Heart right ventricle (tissue), 16 donors: Measurements from ENCODE around the gene ANO3. TPM values are rescaled to one million over a fixed set of nuclear protein-coding genes. Genes with fewer than 3 reads are reported as not detected.

Source experiments
- ATAC-seq, 8 donors: fragments of 200-7000 bp; cut with Tn5 transposase; one replicate each; pipeline ENCODE4 v1.9.1; 2020; ENCODE audit warnings: mild to moderate bottlenecking in 8 of 8, moderate library complexity in 8 of 8, moderate number of reproducible peaks in 1 of 8
- DNase-seq, 2 donors: peaks; one replicate each; pipeline ENCODE4 v3.0.0-alpha.2; 2020
- H3K27ac ChIP-seq, 10 donors: fragments of 200-600 bp; sonication (generic) in 2 of 10; one replicate each; pipeline versions ENCODE4 v1.5.0 to v1.8.0; 2020 to 2022; ENCODE audit warnings: mild to moderate bottlenecking in 3 of 10
- H3K27me3 ChIP-seq, 7 donors: fragments of 200-600 bp; one replicate each; pipeline ENCODE4 v1.8.0; 2021 to 2022; ENCODE audit warnings: mild to moderate bottlenecking in 2 of 7
- H3K36me3 ChIP-seq, 9 donors: fragments of 200-600 bp; sonication (generic) in 1 of 9; one replicate each; pipeline versions ENCODE4 v1.5.0 to v1.8.0; 2020 to 2022; ENCODE audit warnings: mild to moderate bottlenecking in 2 of 9
- H3K4me1 ChIP-seq, 9 donors: fragments of 200-600 bp; sonication (generic) in 1 of 9; one replicate each; pipeline versions ENCODE4 v1.5.0 to v1.8.0; 2020 to 2022; ENCODE audit warnings: mild to moderate bottlenecking in 4 of 9
- H3K4me3 ChIP-seq, 10 donors: fragments of 200-600 bp; sonication (generic) in 2 of 10; one replicate each; pipeline versions ENCODE4 v1.5.0 to v1.8.0; 2020 to 2022; ENCODE audit warnings: mild to moderate bottlenecking in 7 of 10, moderate library complexity in 2 of 10
- H3K9me3 ChIP-seq, 11 donors: fragments of 200-600 bp in 10 of 11; sonication (generic) in 2 of 11; one replicate each; pipeline versions ENCODE4 v1.5.0 to v1.8.0; 2013 to 2022; ENCODE audit warnings: mild to moderate bottlenecking in 2 of 11, control low read depth in 1 of 11, moderate library complexity in 1 of 11
- WGBS, 2 donors: extraction: QIAGEN DNeasy Blood & Tissue Kit; methylation state at CpG; one replicate each; pipeline ENCODE4 v1.1.7; 2013; ENCODE audit warnings: inconsistent platforms in 1 of 2; 5-methylcytosine and 5-hydroxymethylcytosine counted together
- intact Hi-C, 10 donors: fragments of 100-400 bp; cut with DNase I; formaldehyde crosslinking; loops; one replicate each; pipeline versions ENCODE4 v1.11.1 to v1.14.2; 2022
- polyA plus RNA-seq, 2 donors: library from polyadenylated mRNA; stranded (reverse); fragments of 200-250 nt; gene quantifications; one replicate each; pipeline ENCODE4 v1.2.3, GENCODE V29; 2013
- total RNA-seq, 10 donors: library from RNA; stranded (reverse); fragmentation: NEBNext Ultra II Directional in 3 of 10; extraction: Animal tissue kit (Norgen Biotek cat#: 25700) in 3 of 10; gene quantifications; one replicate each; pipeline versions ENCODE4 v1.2.1 to v1.2.4, GENCODE V29; 2021 to 2023
- TF ChIP-seq, protein P1 (sequence below), 9 donors: fragments of 200-600 bp; sonication (generic) in 2 of 9; IDR thresholded peaks; one replicate each; pipeline versions ENCODE4 v1.5.0 to v1.8.0; 2021 to 2022; ENCODE audit warnings: antibody characterized with exemption in 9 of 9, mild to moderate bottlenecking in 5 of 9, moderate library complexity in 1 of 9
- donor health status: Arrhythmogenic right ventricular cardiomyopathy.
- donor health status: ischemic (EF 13 %, LVEDD 7.1; RV severe dilation, severe dysfunction).
- donor health status: healthy with polysubstance abuse.
- donor health status: DM: no; HTN: yes; CAD: no.
- donor health status: DM: no; HTN: no; CAD: no.
- donor health status: ischemic (EF 25% LVEDD 6.9; RV normal size, moderate dysfunction).
- donor health status: ischemic (EF 25% LVEDD 5.7; RV mildly dilated, moderate dysfunction).
- donor health status: healthy.
- donor health status: DM: yes; HTN: yes; CAD: no.
- donor health status: Ischemic cardiomyopathy.
- donor health status: ischemic (EF 35%, LVEDD 5.7; RV mildly dilated, moderate dysfunction).
- donor health status: nonischemic (EF 11% LVEDD 7.7; RV severe dilation, severe dysfunction).
- donor health status: DM: yes; HTN: yes; CAD: no.
- donor health status: PGD.
- donor health status: ischemic (EF 29% LVEDD 5.4; RV normal size, mild dysfunction).
- donor health status: nonischemic (EF 23%, LVEDD 6.1; RV moderate dilation, normal function).

The ANO3 gene
- total and polyA plus RNA-seq, 12 donors = 0.01 to 0.30 (median 0.07) TPM; not detected in 5

DNA sequence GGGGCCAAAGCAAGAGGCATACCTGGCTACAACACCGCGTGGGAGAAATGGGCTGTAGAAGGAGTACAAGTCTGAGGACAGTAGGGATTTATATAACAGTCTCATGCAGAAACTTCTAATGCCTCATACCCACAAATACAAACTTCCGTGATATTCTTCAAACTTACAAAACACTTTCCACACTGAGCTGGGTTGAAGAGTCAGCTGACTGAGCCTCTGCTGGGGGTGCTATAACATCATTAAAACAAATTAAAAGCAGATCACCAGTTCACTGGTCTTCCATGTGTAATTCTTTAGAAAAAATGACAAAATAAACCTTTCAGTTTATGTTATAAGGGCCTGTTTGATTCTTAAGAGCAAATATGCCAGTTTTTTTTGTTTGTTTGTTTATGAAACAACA is 148.1 kb downstream of the ANO3 start:
- Histone ChIP-seq H3K4me1 (no peaks in the 10 kb centered on the region), H3K4me3 (no peak overlapping the region), H3K9me3 (no peaks in the 10 kb centered on the region), H3K27ac (no peak overlapping the region), H3K36me3 (no peaks in the 10 kb centered on the region), H3K27me3 (no peaks in the 10 kb centered on the region)
- TF ChIP-seq, protein P1, sequence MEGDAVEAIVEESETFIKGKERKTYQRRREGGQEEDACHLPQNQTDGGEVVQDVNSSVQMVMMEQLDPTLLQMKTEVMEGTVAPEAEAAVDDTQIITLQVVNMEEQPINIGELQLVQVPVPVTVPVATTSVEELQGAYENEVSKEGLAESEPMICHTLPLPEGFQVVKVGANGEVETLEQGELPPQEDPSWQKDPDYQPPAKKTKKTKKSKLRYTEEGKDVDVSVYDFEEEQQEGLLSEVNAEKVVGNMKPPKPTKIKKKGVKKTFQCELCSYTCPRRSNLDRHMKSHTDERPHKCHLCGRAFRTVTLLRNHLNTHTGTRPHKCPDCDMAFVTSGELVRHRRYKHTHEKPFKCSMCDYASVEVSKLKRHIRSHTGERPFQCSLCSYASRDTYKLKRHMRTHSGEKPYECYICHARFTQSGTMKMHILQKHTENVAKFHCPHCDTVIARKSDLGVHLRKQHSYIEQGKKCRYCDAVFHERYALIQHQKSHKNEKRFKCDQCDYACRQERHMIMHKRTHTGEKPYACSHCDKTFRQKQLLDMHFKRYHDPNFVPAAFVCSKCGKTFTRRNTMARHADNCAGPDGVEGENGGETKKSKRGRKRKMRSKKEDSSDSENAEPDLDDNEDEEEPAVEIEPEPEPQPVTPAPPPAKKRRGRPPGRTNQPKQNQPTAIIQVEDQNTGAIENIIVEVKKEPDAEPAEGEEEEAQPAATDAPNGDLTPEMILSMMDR (IDR thresholded peaks at IDR 0.05) = no peak
- ATAC-seq = no peak
- intact Hi-C loops = no loop called here
- 65 to 93% methylated on average over 3 of the region's 3 CpGs for WGBS, 2 donors
- no peak for DNase-seq

DNA sequence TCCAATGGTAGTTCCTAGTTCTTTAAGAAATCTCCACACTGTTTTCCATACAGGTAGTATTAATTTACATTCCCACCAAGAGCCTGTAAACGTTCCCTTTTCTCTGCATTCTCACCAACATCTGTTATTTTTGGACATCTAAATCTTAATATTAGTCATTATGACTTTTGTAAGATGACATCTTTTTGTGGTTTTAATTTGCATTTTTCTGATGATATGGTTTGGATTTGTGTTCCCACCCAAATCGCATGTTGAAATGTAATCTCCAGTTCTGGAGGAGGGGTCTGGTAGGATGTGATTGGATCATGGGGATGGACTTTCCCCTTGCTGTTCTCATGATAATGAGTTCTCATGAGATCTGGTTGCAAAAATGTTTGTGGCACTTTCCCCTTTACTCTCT is 151.2 kb downstream of the ANO3 start:
- 62% methylated on average over 2 of the region's 2 CpGs for WGBS, 2 donors
- Histone ChIP-seq H3K4me1 (no peaks in the 10 kb centered on the region), H3K4me3 (no peak overlapping the region), H3K27me3 (no peaks in the 10 kb centered on the region), H3K36me3 (no peaks in the 10 kb centered on the region), H3K27ac (no peak overlapping the region), H3K9me3 (peaks cover 0 to 4% (median 0%) of the 10 kb centered on the region in 11 donors)
- no peak for DNase-seq
- TF ChIP-seq, protein P1 (IDR thresholded peaks at IDR 0.05) = no peak
- intact Hi-C loops = no loop called here
- ATAC-seq = no peak

DNA sequence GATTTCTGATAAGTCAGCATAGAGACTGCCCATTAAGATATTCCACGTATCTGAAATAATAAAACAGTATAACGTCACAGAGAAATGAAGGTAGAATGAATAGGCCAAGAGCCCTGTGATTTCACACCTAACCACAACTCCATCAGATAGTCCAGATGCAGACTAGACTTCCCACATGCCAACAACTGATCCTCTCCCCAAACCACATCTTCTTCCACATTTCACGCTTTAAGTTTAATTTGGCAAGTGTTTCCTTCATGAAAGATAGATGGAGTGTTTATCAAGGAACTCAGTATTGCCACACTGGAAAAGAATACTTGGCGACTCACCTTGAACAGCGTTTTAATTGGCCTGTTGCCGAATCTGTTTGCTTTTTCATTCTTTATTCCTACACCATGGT is 158.6 kb downstream of the ANO3 start:
- DNase-seq (no peak), ATAC-seq (no peak)
- no peaks in the 10 kb centered on the region for H3K4me1 ChIP-seq
- peaks cover 0 to 5% (median 0%) of the 10 kb centered on the region in 11 donors for H3K9me3 ChIP-seq
- H3K36me3 ChIP-seq = no peaks in the 10 kb centered on the region
- H3K4me3 ChIP-seq = no peak overlapping the region
- 84 to 90% methylated on average over 6 of the region's 6 CpGs for WGBS, 2 donors
- no peak overlapping the region for H3K27ac ChIP-seq
- intact Hi-C loops = no loop called here
- H3K27me3 ChIP-seq = no peaks in the 10 kb centered on the region
- TF ChIP-seq, protein P1 (IDR thresholded peaks at IDR 0.05) = no peak

DNA sequence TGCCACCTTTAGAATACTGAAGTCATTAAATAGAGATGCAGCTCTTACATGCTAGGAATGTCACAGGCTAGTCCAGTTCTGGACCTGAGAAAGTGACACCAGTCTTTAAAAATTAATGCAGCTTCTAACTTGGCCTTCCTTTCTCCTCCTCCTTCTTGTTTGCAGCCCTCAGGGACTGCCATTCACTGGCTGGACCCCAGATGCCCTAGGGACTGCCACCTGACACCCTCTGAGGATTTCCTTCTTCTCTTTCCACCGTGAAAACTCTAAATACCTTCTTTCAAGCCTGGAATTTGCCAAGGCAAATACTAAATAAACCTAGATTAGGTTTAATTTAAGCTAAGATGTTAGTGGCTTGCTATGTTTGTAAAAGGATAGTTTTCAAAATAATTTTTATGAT is 161.7 kb downstream of the ANO3 start:
- Histone ChIP-seq H3K36me3 (no peaks in the 10 kb centered on the region), H3K4me3 (no peak overlapping the region), H3K4me1 (no peaks in the 10 kb centered on the region), H3K9me3 (no peaks in the 10 kb centered on the region), H3K27me3 (no peaks in the 10 kb centered on the region), H3K27ac (no peak overlapping the region)
- TF ChIP-seq, protein P1 (IDR thresholded peaks at IDR 0.05) = no peak
- DNase-seq (no peak), ATAC-seq (no peak)
- intact Hi-C loops = no loop called here
- WGBS, 2 donors = 34 to 41% methylated on average over 1 of the region's 1 CpG
